Measurements from ENCODE around the gene PAX9. TPM values are rescaled to one million over a fixed set of nuclear protein-coding genes. Genes with fewer than 3 reads are reported as not detected.
A peak's percentile ranks its signal among the peaks of the same experiment; 100 is the strongest.

Gene PAX9
- total RNA-seq, 4 donors from 2014 or later = 0.11 to 1.2 (median 0.64) TPM

DNA sequence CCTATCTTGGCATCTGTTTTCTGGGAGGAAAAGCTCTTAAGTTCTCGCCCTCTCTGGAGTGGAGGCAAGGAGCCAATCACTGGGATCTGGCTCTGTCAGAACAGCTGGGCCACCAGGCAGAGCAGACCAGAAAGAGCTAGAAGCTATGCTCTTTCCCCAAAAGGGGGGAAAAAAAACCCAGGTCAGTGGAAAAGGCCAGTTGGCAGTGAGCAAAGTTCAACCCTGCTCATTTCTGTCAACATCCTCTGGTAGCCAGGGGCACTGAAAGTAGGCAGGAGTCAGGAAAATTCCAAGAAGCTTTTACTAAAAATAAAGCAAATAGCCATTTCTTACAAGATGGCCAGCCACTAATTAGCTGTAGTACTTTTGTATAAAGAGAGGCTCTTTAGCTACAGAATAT, 36.6 kb upstream of the PAX9 start:
- WGBS, 2 donors = 92 to 95% methylated on average over 1 of the region's 1 CpG
- no peak for DNase-seq (ENCODE audit: low spot score in 2 of 2)
- TF ChIP-seq, protein P1, sequence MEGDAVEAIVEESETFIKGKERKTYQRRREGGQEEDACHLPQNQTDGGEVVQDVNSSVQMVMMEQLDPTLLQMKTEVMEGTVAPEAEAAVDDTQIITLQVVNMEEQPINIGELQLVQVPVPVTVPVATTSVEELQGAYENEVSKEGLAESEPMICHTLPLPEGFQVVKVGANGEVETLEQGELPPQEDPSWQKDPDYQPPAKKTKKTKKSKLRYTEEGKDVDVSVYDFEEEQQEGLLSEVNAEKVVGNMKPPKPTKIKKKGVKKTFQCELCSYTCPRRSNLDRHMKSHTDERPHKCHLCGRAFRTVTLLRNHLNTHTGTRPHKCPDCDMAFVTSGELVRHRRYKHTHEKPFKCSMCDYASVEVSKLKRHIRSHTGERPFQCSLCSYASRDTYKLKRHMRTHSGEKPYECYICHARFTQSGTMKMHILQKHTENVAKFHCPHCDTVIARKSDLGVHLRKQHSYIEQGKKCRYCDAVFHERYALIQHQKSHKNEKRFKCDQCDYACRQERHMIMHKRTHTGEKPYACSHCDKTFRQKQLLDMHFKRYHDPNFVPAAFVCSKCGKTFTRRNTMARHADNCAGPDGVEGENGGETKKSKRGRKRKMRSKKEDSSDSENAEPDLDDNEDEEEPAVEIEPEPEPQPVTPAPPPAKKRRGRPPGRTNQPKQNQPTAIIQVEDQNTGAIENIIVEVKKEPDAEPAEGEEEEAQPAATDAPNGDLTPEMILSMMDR (IDR thresholded peaks at IDR 0.05) = no peak
- TF ChIP-seq POLR2A (IDR thresholded peaks at IDR 0.05) = no peak
- no peak overlapping the region for H3K4me3 ChIP-seq (ENCODE audit: low read depth, poor library complexity, severe bottlenecking)
- intact Hi-C loops (cut with DNase I; ENCODE audit: low total_unique reads) = no loop called here

DNA sequence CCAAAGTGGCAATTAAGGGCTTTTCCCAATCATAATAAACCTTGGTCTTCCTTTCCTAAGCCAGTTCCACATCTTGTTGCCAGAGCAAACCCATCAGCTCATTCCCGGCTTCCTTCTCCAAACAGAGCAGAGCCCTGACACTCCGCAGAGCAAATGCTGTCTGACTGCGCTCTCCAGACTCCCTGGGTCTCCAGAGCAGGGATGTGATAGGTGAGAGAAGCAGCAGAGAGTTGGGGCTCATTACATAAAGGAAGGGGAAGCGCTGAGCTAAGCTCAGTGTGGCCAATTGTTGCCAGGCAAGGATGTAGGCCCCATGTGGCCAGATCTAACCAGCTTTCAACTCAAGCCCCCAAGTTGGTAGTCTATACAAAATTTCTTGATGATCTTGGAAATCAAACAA, 36.2 kb upstream of the PAX9 start:
- WGBS, 2 donors = 80 to 85% methylated on average over 4 of the region's 4 CpGs
- intact Hi-C loops (cut with DNase I; ENCODE audit: low total_unique reads) = no loop called here
- TF ChIP-seq POLR2A (IDR thresholded peaks at IDR 0.05) = no peak
- TF ChIP-seq, protein P1 (IDR thresholded peaks at IDR 0.05) = no peak
- no peak for DNase-seq (ENCODE audit: low spot score in 2 of 2)
- H3K4me3 ChIP-seq (ENCODE audit: low read depth, poor library complexity, severe bottlenecking) = no peak overlapping the region

DNA sequence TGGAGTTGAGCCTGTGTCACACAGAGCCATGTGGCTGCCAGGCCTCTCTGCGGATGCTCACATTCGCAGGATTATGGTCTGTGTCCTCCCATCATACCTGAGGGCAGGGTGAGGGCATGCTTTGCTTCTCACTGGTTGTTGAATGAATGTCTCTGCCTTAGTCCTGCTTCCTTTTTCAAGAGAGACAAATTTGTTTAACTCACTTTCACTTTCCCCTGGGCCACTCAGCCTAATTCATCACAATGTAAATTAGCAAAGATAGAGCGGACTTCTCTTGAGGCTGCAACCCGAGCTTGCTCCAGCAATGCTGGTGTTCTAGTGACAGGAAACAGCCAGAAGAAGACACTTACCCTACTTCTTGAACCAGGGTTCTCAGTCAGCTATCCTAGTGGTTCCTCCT, 35.5 kb upstream of the PAX9 start:
- H3K4me3 ChIP-seq (ENCODE audit: low read depth, poor library complexity, severe bottlenecking) = no peak overlapping the region
- WGBS, 2 donors = 68 to 71% methylated on average over 4 of the region's 4 CpGs
- TF ChIP-seq, protein P1 (IDR thresholded peaks at IDR 0.05) = no peak
- TF ChIP-seq POLR2A (IDR thresholded peaks at IDR 0.05) = no peak
- intact Hi-C loops (cut with DNase I; ENCODE audit: low total_unique reads) = no loop called here
- DNase-seq (ENCODE audit: low spot score in 2 of 2) = no peak

DNA sequence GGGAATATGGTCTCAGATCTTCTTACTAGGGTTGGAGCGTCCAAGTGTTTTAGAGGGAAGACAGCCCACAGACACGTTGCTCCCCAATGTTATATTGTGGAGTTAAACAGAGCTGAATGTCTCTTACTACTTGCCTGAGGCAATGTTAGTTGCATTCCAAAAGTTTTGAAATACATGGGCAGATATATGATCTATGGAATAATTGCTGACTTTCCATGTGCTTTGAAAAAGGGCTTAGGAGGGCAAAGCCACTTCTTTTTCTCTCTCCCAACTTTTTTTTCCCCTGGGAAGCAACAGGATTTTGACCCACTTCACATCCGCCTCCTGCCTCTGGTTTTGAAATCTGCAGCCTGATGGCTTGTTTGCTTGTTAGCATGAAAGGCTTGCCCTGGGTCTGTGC, 33.7 kb upstream of the PAX9 start:
- no peak for DNase-seq (ENCODE audit: low spot score in 2 of 2)
- TF ChIP-seq, protein P1 (IDR thresholded peaks at IDR 0.05) = no peak
- TF ChIP-seq POLR2A (IDR thresholded peaks at IDR 0.05) = no peak
- intact Hi-C loops (cut with DNase I; ENCODE audit: low total_unique reads) = no loop called here
- H3K4me3 ChIP-seq (ENCODE audit: low read depth, poor library complexity, severe bottlenecking) = no peak overlapping the region
- WGBS, 2 donors = 41 to 44% methylated on average over 3 of the region's 3 CpGs

DNA sequence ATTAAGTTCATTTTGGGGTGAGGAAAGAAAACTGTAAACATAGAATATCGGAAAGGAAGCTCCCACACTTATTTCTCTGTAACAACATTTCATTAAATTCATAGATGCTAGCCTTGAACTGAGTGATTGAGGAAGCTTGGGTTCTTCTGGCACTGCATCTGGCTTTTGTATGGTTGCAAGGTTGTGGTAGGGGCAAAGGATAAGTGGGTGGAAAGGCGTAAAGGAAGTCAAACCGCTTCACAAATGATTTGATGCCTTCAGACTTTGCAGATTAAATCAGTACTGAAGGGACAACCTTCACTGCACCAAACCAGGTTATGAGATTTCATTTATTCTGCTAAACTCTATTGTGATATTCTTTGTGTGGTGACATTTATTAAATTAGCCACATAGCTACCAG, 28.1 kb upstream of the PAX9 start:
- 76 to 88% methylated on average over 3 of the region's 3 CpGs for WGBS, 2 donors
- TF ChIP-seq POLR2A (IDR thresholded peaks at IDR 0.05) = no peak
- TF ChIP-seq, protein P1 (IDR thresholded peaks at IDR 0.05) = no peak
- intact Hi-C loops (cut with DNase I; ENCODE audit: low total_unique reads) = no loop called here
- DNase-seq (ENCODE audit: low spot score in 2 of 2) = no peak
- no peak overlapping the region for H3K4me3 ChIP-seq (ENCODE audit: low read depth, poor library complexity, severe bottlenecking)

DNA sequence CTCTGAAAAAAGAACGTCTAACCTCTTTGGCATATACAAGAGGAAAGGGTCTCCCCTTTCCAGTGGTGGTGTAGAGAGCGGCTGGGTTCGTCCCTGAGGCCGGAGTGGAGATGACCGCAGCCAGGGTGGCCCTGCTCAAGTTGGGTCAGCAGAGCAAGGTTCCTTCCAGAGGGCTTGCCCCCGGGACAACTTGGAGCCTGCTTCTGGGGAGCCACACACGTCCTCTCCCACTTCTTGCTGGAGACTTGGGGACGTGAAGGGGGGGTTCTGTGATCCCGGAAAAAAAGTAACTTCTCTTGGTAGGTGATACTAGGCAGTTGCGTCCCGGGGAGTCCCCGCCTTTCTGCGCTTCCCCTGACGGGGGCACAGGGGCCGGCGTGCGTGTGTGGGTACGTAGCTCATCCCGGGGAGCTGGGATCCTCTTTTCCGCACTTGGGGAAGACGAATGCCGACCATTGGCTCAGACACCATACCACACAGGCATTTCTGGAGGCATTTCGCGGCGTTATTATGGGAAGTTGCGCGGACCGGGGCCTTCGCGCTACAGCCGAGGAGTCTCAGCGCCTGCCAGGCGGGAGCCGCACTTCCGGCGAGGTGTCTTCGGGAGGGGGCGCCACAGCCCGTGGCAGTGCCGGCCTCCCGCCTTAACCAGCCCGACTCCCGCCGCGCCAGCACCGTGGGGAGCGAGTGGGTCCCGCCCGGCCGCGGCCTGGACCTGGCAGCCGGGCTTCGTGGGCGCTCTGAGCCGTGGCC, 14.8 kb upstream of the PAX9 start:
- TF ChIP-seq, protein P1 (IDR thresholded peaks at IDR 0.05) = no peak
- no peak for TF ChIP-seq POLR2A (IDR thresholded peaks at IDR 0.05)
- DNase-seq (ENCODE audit: low spot score in 2 of 2) = no peak
- intact Hi-C loops (cut with DNase I; ENCODE audit: low total_unique reads) = no loop called here
- WGBS, 2 donors = 5 to 11% methylated on average over 41 to 49 of the region's 55 CpGs
- H3K4me3 ChIP-seq (ENCODE audit: low read depth, poor library complexity, severe bottlenecking) = peak overlapping the region; percentile 4
